HEK293 (cell line): Measurements from ENCODE around the gene WDR13.

Experiments
- CTCF ChIA-PET: fragments of 350-600 bp; formaldehyde crosslinking; extraction: SDS; loops from one replicate; lab custom pipeline; 2021; ENCODE audit warnings: antibody characterized with exemption; lab: Yijun Ruan, JAX
- POLR2A ChIA-PET: fragments of 300-600 bp; formaldehyde crosslinking; extraction: SDS; loops from one replicate; lab custom pipeline; 2020; ENCODE audit warnings: antibody characterized with exemption, inconsistent platforms; lab: Yijun Ruan, JAX
- H3K27ac ChIP-seq: fragments of 200-500 bp; sonication (Bioruptor generic); 2 replicates; pipeline ENCODE4 v1.5.1; 2014; ENCODE audit warnings: low read depth, low read length, control low read depth, inconsistent platforms; ENCODE audit errors: extremely low read depth
- H3K36me3 ChIP-seq, 2 experiments: fragments of 200-500 bp in 1 of 2; sonication (Bioruptor generic) in 1 of 2; 1 replicate in 1 of 2; 2 replicates in 1 of 2; pipeline ENCODE4 v1.5.1; 2014 to 2017; ENCODE audit warnings: inconsistent platforms in 2 of 2, low read length in 2 of 2; ENCODE audit not compliant: control insufficient read depth in 2 of 2, insufficient read depth in 1 of 2
- H3K4me1 ChIP-seq: fragments of 200-500 bp; sonication (Bioruptor generic); 2 replicates; pipeline ENCODE4 v1.5.1; 2014; ENCODE audit warnings: mild to moderate bottlenecking, low read length, inconsistent platforms; ENCODE audit not compliant: control insufficient read depth, insufficient read depth
- H3K4me3 ChIP-seq: 2 replicates; pipeline ENCODE4 v1.5.1; 2011; ENCODE audit warnings: low read depth, mild to moderate bottlenecking, control low read depth, low read length, moderate library complexity
- H3K9me3 ChIP-seq: fragments of 200-500 bp; sonication (Bioruptor generic); 2 replicates; pipeline ENCODE4 v1.5.1; 2014; ENCODE audit warnings: low read depth, low read length, inconsistent platforms; ENCODE audit not compliant: control insufficient read depth, insufficient read depth
- ATF2 ChIP-seq: fragments of 450-650 bp; formaldehyde crosslinking; IDR thresholded peaks from 2 replicates; pipeline ENCODE4 v1.5.1; 2016; ENCODE audit warnings: missing biosample characterization, missing genetic modification characterization, low read depth
- GFI1B ChIP-seq: fragments of 450-650 bp; formaldehyde crosslinking; IDR thresholded peaks from 2 replicates; pipeline ENCODE4 v1.5.1; 2016; ENCODE audit warnings: missing biosample characterization, missing genetic modification characterization
- GLIS2 ChIP-seq: fragments of 450-650 bp; formaldehyde crosslinking; IDR thresholded peaks from 2 replicates; pipeline ENCODE4 v1.5.1; 2016; ENCODE audit warnings: missing biosample characterization, missing genetic modification characterization
- HOXA7 ChIP-seq: sonication (generic); formaldehyde crosslinking; IDR thresholded peaks from 2 replicates; pipeline ENCODE4 v1.8.1; 2022; ENCODE audit warnings: missing genetic modification reagents, borderline replicate concordance
- HOXC10 ChIP-seq: sonication (generic); formaldehyde crosslinking; IDR thresholded peaks from 2 replicates; pipeline ENCODE4 v1.8.1; 2023; ENCODE audit warnings: mild to moderate bottlenecking, missing genetic modification reagents
- ZBTB44 ChIP-seq: fragments of 450-650 bp; IDR thresholded peaks from 2 replicates; pipeline ENCODE4 v1.5.1; 2018; ENCODE audit warnings: missing biosample characterization, mild to moderate bottlenecking, missing genetic modification characterization
- ZBTB48 ChIP-seq: fragments of 450-650 bp; formaldehyde crosslinking; IDR thresholded peaks from 2 replicates; pipeline ENCODE4 v1.5.1; 2016; ENCODE audit warnings: missing biosample characterization, missing genetic modification characterization
- ZFP37 ChIP-seq: fragments of 450-650 bp; formaldehyde crosslinking; IDR thresholded peaks from 2 replicates; pipeline ENCODE4 v1.5.1; 2016; ENCODE audit warnings: missing biosample characterization, missing genetic modification characterization
- ZIC2 ChIP-seq: fragments of 450-650 bp; formaldehyde crosslinking; IDR thresholded peaks from 2 replicates; pipeline ENCODE4 v1.5.1; 2016; ENCODE audit warnings: missing biosample characterization, missing genetic modification characterization
- ZNF155 ChIP-seq: fragments of 450-650 bp; formaldehyde crosslinking; IDR thresholded peaks from 2 replicates; pipeline ENCODE4 v1.5.1; 2016; ENCODE audit warnings: missing biosample characterization, missing genetic modification characterization
- ZNF174 ChIP-seq: fragments of 450-650 bp; formaldehyde crosslinking; IDR thresholded peaks from 2 replicates; pipeline ENCODE4 v1.5.0; 2017; ENCODE audit warnings: missing biosample characterization, mild to moderate bottlenecking, missing genetic modification characterization
- ZNF175 ChIP-seq: fragments of 450-650 bp; formaldehyde crosslinking; IDR thresholded peaks from 2 replicates; pipeline ENCODE4 v1.5.1; 2016; ENCODE audit warnings: missing biosample characterization, missing genetic modification characterization
- ZNF202 ChIP-seq: fragments of 450-650 bp; formaldehyde crosslinking; IDR thresholded peaks from 2 replicates; pipeline ENCODE4 v1.5.1; 2016; ENCODE audit warnings: missing biosample characterization, missing genetic modification characterization, borderline replicate concordance
- ZNF211 ChIP-seq: fragments of 450-650 bp; formaldehyde crosslinking; IDR thresholded peaks from 2 replicates; pipeline ENCODE4 v1.5.1; 2016; ENCODE audit warnings: low read depth, missing biosample characterization, missing genetic modification characterization
- ZNF221 ChIP-seq: fragments of 450-650 bp; formaldehyde crosslinking; IDR thresholded peaks from 2 replicates; pipeline ENCODE4 v1.5.1; 2017; ENCODE audit warnings: missing biosample characterization, missing genetic modification characterization, borderline replicate concordance
- ZNF24 ChIP-seq: fragments of 450-650 bp; formaldehyde crosslinking; IDR thresholded peaks from 2 replicates; pipeline ENCODE4 v1.5.1; 2016; ENCODE audit warnings: missing biosample characterization, missing genetic modification characterization
- ZNF488 ChIP-seq: fragments of 450-650 bp; formaldehyde crosslinking; IDR thresholded peaks from 2 replicates; pipeline ENCODE4 v1.5.1; 2016; ENCODE audit warnings: missing biosample characterization, missing genetic modification characterization
- ZNF514 ChIP-seq: fragments of 450-650 bp; formaldehyde crosslinking; IDR thresholded peaks from 2 replicates; pipeline ENCODE4 v1.5.1; 2016; ENCODE audit warnings: missing biosample characterization, missing genetic modification characterization
- ZNF521 ChIP-seq: fragments of 450-650 bp; formaldehyde crosslinking; IDR thresholded peaks from 2 replicates; pipeline ENCODE4 v1.5.1; 2017; ENCODE audit warnings: missing biosample characterization, mild to moderate bottlenecking, missing genetic modification characterization
- ZNF621 ChIP-seq: fragments of 450-650 bp; formaldehyde crosslinking; IDR thresholded peaks from 2 replicates; pipeline ENCODE4 v1.5.1; 2017; ENCODE audit warnings: missing biosample characterization, missing genetic modification characterization
- ZNF654 ChIP-seq: fragments of 450-650 bp; formaldehyde crosslinking; IDR thresholded peaks from 2 replicates; pipeline ENCODE4 v1.5.1; 2016; ENCODE audit warnings: low read depth, missing biosample characterization, missing genetic modification characterization
- ZSCAN4 ChIP-seq: fragments of 450-650 bp; formaldehyde crosslinking; IDR thresholded peaks from 2 replicates; pipeline ENCODE4 v1.5.1; 2017; ENCODE audit warnings: missing biosample characterization, missing genetic modification characterization

The WDR13 gene

GRCh38 chrX:48636776-48637175 lies 39.5 kb downstream of the WDR13 start:
- TF ChIP-seq ZFP37 (tag by site-specific recombination), result no peak
- TF ChIP-seq ZBTB48 (tag by site-specific recombination), result no peak
- CTCF ChIA-PET, result interaction anchor here (0.6 kb wide), 1 partner anchor 10 kb away, joined by 3 read pairs; no protein-coding TSS in a partner anchor
- no peaks in the 10 kb centered on the region for H3K36me3 ChIP-seq
- POLR2A ChIA-PET, result no interaction called here
- H3K27ac ChIP-seq, result no peak overlapping the region
- no peaks in the 10 kb centered on the region for H3K4me1 ChIP-seq
- H3K9me3 ChIP-seq, result no peaks in the 10 kb centered on the region
- H3K4me3 ChIP-seq, result no peak overlapping the region

GRCh38 chrX:48645669-48646068 lies 48.4 kb downstream of the WDR13 start:
- POLR2A ChIA-PET, result no interaction called here
- H3K4me3 ChIP-seq, result no peak overlapping the region
- H3K27ac ChIP-seq, result no peak overlapping the region
- CTCF ChIA-PET, result no interaction called here
- H3K9me3 ChIP-seq, result no peaks in the 10 kb centered on the region
- H3K36me3 ChIP-seq, result no peaks in the 10 kb centered on the region
- TF ChIP-seq ATF2 (tag by site-specific recombination) (peak; percentile 18; the same call in 1 of the 2 replicates), HOXA7 (no peak), GFI1B (no peak), ZNF155 (tag by site-specific recombination) (no peak), HOXC10 (CRISPR knock-in tag) (no peak), ZNF175 (tag by site-specific recombination) (no peak), ZNF211 (tag by site-specific recombination) (no peak), ZNF521 (tag by site-specific recombination) (no peak)
- no peaks in the 10 kb centered on the region for H3K4me1 ChIP-seq

- H3K9me3 ChIP-seq, result no peaks in the 10 kb centered on the region
- CTCF ChIA-PET, result interaction anchor here (0.7 to 1.8 kb wide), 7 partner anchors 17 to 274 kb away, joined by 3 to 6 read pairs (median 4); partner anchors contain the start of gene SUV39H1
- TF ChIP-seq ZIC2 (tag by site-specific recombination) (0 out of 2 replicates have a peak, but pooled peaks have one; percentile 18), ZNF488 (tag by site-specific recombination) (no peak), ZNF654 (tag by site-specific recombination) (peak; percentile 59), ZNF202 (tag by site-specific recombination) (no peak), ZNF24 (no peak), ZNF221 (tag by site-specific recombination) (no peak)
- POLR2A ChIA-PET, result no interaction called here
- H3K36me3 ChIP-seq, result no peaks in the 10 kb centered on the region
- H3K27ac ChIP-seq, result no peak overlapping the region
- H3K4me3 ChIP-seq, result no peak overlapping the region
- no peaks in the 10 kb centered on the region for H3K4me1 ChIP-seq
These were observed 51.1 kb downstream of the WDR13 start for GRCh38 chrX:48648336-48648751.

GRCh38 chrX:48649102-48649501 lies 51.8 kb downstream of the WDR13 start:
- Histone ChIP-seq H3K27ac (no peak overlapping the region), H3K4me3 (no peak overlapping the region), H3K36me3 (no peaks in the 10 kb centered on the region), H3K9me3 (no peaks in the 10 kb centered on the region), H3K4me1 (no peaks in the 10 kb centered on the region)
- ChIA-PET CTCF (interaction anchor here (0.5 to 1.8 kb wide), 3 partner anchors 46 to 354 kb away, joined by 3 to 5 read pairs (median 4); no protein-coding TSS in a partner anchor), POLR2A (no interaction called here)
- TF ChIP-seq ZNF621 (tag by site-specific recombination) (no peak), GLIS2 (no peak), ZSCAN4 (tag by site-specific recombination) (no peak), ZNF514 (tag by site-specific recombination) (no peak), ZNF174 (tag by site-specific recombination) (no peak), ZBTB44 (tag by site-specific recombination) (no peak)
